Germinal center (tissue), 1 donor: Measurements from ENCODE around the gene PGP.
"Not testable (repeated sequence)": the region's sequence is repeated elsewhere in the genome, so short reads cannot be mapped to it uniquely, and the experiment has no call there.

Experiments
- DNase-seq: peaks from one replicate; pipeline ENCODE4 v3.0.0; 2012; ENCODE audit warnings: mixed read lengths, low spot score

Gene PGP

DNA sequence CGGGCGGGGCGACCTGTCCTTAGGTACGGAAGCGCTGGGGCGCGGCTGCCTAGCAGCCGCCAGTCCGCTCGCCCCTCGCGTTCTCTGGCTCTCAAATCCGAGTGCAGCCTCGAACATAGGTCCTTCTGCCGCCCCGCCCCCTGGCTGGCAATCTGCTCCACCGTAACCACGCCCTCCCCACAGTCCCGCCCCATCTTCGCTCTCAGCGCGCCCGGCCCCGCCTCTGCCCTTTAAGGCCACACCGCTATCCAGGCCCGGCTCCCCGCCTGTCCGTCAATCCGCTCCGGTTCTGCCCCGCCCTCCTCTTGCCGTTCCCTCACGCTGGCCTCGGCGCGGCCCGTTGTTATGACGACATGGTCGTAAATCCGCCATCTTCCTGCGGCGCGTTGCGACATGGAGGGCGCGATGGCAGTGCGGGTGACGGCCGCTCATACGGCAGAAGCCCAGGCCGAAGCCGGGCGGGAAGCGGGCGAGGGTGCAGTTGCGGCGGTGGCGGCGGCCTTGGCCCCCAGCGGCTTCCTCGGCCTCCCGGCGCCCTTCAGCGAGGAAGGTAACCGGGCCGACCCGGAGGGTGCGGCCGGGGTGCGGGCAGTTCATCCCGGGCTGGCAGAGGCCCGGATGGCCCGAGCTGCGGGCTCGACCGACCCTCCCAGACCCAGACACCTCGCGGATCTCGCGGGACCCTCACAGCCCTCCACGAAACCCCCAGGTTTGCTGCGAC is 8.7 kb upstream of the PGP start, which contains the start of gene E4F1:
E4F1 (plus strand) TSS at position 371 of the 721 bp plus-strand sequence; CDS start at position 394, 23 bp downstream.
- DNase-seq: peak; percentile 99

- no peak for DNase-seq
These were observed 1.7 kb upstream of the PGP start for GRCh38 chr16:2216330-2216729.

DNA sequence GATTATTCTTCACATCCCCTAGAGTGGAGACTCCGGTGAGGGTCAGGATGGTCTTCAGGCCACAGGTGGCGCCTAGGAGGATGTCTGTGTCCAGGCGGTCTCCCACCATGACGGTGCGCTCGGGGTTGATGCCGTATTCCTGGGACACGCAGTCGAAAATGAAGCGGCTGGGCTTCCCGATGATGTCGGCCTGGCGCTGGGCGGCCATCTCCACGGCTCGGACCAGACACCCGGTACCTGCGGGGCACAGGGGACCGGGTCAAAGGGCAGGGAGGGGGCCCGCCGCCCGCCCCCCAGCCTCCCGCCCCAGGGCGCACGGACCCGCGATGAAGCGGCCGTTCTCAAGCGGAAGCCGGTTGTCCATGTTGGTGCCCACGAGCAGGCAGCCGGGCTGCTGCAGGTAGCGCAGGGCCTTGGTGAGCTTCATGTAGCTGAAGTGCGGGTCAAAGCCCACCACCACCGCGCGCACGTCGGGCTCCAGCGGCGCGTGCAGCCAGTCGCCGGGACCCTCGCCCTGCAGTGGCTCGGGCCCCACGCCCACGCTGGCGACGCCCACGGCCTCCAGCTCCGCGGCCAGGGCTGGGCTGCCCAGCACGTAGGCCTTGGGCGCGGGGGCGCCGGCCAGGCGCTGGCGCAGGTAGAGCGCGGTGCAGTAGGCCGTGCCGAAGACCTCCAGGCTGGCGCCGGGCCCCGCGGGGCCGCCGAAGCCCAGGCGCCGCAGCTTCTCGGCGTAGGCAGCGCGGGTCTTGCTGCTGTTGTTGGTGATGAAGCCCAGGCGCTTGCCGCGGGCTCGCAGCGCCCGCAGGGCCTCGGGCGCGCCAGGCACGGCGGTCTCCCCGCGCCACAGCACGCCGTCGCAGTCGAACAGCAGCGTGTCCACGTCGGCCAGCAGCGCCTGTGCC is 572 bp downstream of the PGP start:
- no peak for DNase-seq

DNA sequence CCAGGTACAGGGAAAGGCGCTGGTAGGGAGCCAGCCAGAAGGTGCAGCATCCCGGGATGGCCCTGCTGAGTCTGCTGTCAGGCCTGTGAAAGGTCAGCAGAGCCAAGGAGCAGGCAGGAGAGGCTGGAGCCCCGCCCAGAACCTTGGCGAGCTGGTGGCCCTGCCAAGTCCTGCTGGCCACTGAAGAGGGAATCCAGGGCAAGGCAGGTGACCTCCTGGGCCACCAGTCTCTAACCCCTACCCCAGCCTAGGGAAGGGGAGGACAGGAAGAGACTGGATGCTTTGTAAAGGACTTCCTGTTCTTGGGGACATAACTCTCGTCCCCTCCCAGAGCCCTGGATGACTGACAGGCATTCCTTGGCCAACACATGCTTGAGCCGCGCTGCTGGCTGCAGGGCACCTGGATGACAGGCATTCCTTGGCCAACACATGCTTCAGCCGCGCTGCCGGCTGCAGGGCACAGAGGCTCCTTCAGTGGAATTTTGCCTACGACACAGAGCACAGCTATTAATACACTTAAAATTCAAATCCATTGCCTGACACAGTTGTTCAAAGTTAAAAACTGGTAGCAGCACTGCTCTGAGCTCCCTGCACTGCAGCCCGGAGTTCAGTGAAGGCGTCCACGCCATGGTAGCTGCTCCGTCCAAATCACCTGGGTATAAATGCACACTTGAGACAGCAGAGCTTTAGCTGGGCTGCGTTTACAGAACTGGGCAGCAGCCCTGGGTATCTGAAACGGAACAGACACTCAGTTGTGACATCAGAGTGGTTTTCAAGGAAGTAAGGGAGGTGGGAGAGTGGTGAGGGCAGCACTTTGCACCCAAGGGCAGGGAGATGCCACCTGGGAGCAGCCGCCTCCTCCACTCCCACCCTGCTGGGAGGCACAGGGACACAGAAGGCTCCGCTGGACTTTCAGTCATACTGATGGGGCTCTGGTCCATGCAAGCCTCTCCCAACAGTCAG is 2.0 kb downstream of the PGP start:
- no peak for DNase-seq

DNA sequence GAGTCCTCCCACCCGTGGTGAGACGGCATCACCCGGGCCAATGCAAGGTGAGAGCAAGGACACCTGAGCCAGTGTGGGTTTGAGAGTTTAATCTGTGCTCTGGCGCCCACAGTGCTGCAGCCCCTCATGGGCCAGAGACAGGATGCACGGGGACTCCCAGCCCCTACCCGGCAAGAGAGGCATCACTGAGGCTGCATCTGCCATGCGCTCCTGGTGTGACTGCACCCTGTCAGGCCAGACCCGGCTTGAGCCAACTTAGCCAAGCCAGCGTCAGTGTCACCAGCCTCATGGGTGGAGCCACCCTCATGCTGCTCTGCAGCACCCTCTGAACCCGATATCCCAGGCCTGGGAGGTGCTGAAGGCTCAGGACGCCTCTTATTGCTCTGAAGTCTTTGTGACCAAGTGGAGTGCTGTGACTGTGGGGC is 2.7 kb downstream of the PGP start:
- no peak for DNase-seq

GRCh38 chr16:2210386-2211365 is 4.0 kb downstream of the PGP start, which contains the start of gene BRICD5:
TSS of gene BRICD5 (minus strand) at chr16:2210863. CDS start at chr16:2210833, 30 bp downstream.
- no peak for DNase-seq

DNA sequence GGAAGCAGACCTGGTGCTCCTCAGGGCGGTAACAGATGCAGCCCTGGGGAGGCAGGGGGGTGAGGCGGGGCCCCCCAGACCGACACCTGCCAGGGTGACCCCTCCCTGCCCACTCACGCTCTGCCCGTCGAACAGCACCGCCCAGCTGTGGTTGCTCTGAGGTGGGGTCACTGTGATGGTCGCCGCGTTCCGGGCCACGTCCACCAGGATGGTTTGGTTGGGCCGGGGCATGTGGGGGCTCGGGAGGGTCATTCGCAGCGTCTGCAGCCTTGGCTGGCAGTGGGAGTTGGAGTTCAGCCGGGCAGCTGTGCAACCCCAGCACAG is 4.7 kb downstream of the PGP start:
- no peak for DNase-seq

GRCh38 chr16:2209258-2210008 is 5.2 kb downstream of the PGP start:
- no peak for DNase-seq

GRCh38 chr16:2208772-2209171 is 5.9 kb downstream of the PGP start:
- DNase-seq: no peak

- no peak for DNase-seq
These were observed 6.3 kb downstream of the PGP start for GRCh38 chr16:2208308-2208707.

DNA sequence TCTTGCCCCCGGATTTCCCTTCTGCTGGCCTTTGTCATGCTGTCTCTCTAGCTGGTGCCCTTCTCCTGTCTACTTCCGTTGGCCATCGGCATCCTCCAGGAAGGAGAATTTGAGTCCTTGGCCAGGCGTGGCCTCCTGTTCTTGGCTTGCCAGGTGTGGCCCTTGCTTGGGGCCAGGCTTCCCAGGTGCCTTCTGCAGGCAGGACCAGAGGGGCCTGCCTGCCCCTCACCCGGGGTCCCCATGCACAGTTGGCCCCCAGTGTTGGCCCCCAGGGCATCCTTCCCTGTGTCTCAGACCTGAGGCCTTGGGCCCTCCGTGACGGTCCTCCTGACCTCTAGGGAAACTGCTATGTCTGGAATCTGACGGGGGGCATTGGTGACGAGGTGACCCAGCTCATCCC is 6.8 kb downstream of the PGP start:
- no peak for DNase-seq

DNA sequence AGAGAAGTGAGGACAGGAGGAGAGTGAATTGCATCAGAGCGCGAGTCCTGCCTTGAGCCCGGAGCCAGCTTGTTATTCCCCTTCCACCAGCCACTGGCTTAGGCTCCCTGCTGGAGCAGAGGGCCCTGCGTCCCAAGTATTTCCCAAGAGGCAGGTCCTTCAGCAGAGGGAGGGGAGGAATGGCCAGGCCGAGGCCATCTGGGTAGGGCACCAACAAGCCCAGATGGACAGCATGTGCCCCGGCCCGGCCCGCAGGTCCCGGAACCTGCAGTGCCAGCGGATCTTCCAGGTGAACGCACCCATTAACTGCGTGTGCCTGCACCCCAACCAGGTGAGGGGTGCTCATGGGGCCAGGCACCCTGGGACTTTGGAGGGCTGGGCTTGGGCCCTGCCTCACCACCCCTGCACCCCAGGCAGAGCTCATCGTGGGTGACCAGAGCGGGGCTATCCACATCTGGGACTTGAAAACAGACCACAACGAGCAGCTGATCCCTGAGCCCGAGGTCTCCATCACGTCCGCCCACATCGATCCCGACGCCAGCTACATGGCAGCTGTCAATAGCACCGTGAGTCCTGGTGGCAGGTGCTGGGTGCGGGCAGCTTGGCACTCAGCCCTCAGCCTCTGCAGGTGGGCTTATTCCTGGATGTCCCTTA is 7.7 kb downstream of the PGP start:
- no peak for DNase-seq

GRCh38 chr16:2206420-2206779 is 8.2 kb downstream of the PGP start:
- no peak for DNase-seq

- no peak for DNase-seq
These were observed 8.7 kb downstream of the PGP start for GRCh38 chr16:2205967-2206313.

- peak; percentile 98 for DNase-seq
These were observed 9.3 kb downstream of the PGP start, which contains the start of gene MLST8 for GRCh38 chr16:2205104-2205966. TSS of gene MLST8 (plus strand) at chr16:2205454. CDS start at chr16:2206086, 632 bp downstream.

GRCh38 chr16:2204416-2205103 is 10.1 kb downstream of the PGP start:
- no peak for DNase-seq

GRCh38 chr16:2203119-2203688 is 11.4 kb downstream of the PGP start:
- not testable (repeated sequence) for DNase-seq

DNA sequence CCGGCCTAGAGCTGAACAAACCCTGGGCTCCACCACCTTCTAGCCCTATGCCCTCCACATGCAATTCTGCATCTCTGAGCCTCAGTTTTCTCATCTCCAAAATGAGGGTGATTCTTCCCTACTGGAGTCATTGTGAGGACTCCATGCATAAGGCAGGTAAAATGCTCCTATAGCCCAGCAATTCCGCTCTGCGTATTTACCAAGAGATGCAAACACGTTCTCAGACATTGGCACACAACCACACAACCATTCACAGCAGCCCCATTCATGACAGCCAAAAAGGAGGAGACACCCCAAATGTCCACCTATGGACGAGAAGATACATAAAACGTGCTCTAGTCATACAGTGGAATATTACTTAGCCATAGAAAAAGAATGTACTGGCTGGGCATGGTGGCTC is 14.3 kb downstream of the PGP start:
- no peak for DNase-seq
